HG03442 (cell line): Measurements from ENCODE around the gene CRLF3.
"Not testable (repeated sequence)": the region's sequence is repeated elsewhere in the genome, so short reads cannot be mapped to it uniquely, and the experiment has no call there.

Source experiments
- ATAC-seq: cut with Tn5 transposase; IDR thresholded peaks from one replicate; pipeline ENCODE4 v1.9.1; 2021; ENCODE audit warnings: mild to moderate bottlenecking, moderate library complexity; ENCODE audit not compliant: unreplicated experiment

The CRLF3 gene

GRCh38 chr17:30747621-30748020, 76.9 kb downstream of the CRLF3 start:
- ATAC-seq, result not testable (repeated sequence)

DNA sequence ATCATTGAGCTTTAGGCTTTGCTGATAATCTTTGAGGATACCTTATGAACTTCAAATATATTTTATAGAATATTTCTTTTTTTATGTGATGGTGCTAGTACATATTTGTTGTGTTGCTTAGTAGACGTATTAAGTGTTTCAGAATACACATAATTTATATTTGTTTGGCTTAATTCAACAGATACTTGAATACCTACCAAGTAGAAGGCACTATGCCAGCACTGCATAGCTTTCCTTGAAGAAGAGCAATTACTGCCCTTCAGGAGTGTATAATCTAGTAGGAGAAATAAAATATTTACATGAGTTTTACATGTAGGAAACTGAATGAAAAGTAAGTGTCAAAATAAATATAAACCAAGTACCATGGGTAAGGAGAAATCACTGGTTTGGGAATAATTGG, 81.8 kb downstream of the CRLF3 start:
- ATAC-seq, result not testable (repeated sequence)

GRCh38 chr17:30736371-30736770, 88.1 kb downstream of the CRLF3 start:
- ATAC-seq, result not testable (repeated sequence)

DNA sequence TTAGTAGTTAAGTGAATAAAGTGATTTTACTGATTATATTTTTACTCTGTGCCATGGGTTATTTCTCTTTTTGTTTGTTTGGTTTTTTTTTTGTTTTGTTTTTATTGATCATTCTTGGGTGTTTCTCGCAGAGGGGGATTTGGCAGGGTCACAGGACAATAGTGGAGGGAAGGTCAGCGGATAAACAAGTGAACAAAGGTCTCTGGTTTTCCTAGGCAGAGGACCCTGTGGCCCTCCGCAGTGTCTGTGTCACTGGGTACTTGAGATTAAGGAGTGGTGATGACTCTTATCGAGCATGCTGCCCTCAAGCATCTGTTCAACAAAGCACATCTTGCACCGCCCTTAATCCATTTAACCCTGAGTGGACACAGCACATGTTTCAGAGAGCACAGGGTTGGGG, 88.8 kb downstream of the CRLF3 start:
- not testable (repeated sequence) for ATAC-seq

DNA sequence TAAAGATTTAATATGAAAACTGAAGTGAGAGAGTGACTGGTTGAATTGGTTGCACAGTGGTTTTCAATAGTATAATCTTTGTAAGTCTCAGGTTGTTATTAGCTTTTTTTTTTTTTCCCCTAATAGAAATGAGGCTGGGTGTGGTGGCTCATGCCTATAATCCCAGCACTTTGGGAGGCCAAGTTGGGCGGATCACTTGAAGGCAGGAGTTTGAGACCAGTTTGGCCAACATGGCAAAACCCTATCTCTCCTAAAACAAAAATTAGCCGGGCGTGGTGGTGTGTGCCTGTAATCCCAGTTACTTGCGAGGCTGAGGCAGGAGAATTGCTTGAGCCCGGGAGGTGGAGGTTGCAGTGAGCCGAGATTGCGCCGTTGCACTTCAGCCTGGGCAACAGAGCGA, 89.3 kb downstream of the CRLF3 start:
- not testable (repeated sequence) for ATAC-seq

DNA sequence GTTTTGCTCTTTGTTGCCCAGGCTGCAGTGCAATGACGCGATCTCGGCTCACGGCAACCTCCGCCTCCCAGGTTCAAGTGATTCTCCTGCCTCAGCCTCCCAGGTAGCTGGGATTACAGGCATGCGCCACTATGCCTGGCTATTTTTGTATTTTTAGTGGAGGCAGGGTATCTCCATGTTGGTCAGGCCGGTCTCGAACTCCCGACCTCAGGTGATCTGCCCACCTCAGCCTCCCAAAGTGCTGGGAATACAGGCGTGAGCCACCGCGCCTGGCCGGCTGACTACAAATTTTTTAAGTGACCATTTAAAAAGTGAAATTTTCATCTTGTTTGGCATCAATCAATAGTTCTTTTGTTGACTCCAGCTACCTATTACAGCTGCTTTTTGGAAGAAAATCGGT, 90.3 kb downstream of the CRLF3 start:
- ATAC-seq, result not testable (repeated sequence)
